SK-N-MC (cell line): ENCODE measurements around the gene MRPL10.

Experiments used
- DNase-seq: peaks from one replicate; pipeline ENCODE4 v3.0.0-alpha.2; 2011; ENCODE audit warnings: low read depth, low spot score
- H3K27ac ChIP-seq: fragments of 200-600 bp; sonication (generic); 2 replicates; pipeline ENCODE4 v1.5.1; 2016; ENCODE audit warnings: mixed run types
- H3K36me3 ChIP-seq: fragments of 200-600 bp; sonication (generic); 2 replicates; pipeline ENCODE4 v1.6.1; 2017; ENCODE audit warnings: antibody characterized with exemption, low read length, mixed read lengths; ENCODE audit not compliant: insufficient read depth
- H3K4me3 ChIP-seq: fragments of 200-600 bp; sonication (generic); 2 replicates; pipeline ENCODE4 v1.5.1; 2016
- H3K9ac ChIP-seq: fragments of 200-600 bp; sonication (generic); 2 replicates; pipeline ENCODE4 v1.8.0; 2017; ENCODE audit warnings: mixed run types, mixed read lengths; ENCODE audit not compliant: insufficient read length
- H3K9me3 ChIP-seq: fragments of 200-600 bp; sonication (generic); 2 replicates; pipeline ENCODE4 v1.6.1; 2017; ENCODE audit warnings: low read depth, mild to moderate bottlenecking, antibody characterized with exemption, low read length, moderate library complexity, mixed read lengths
- EZH2 ChIP-seq: fragments of 200-600 bp; sonication (generic); IDR thresholded peaks from one replicate; pipeline ENCODE4 v1.6.1; 2017; ENCODE audit warnings: antibody characterized with exemption
- FOXP2 ChIP-seq: optimal IDR thresholded peaks from 2 replicates; pipeline ENCODE3; 2011; ENCODE audit warnings: mild to moderate bottlenecking, moderate library complexity; ENCODE audit not compliant: insufficient read depth; ENCODE audit errors: extremely low read length, control extremely low read depth
- POLR2AphosphoS5 ChIP-seq: IDR thresholded peaks from 2 replicates; pipeline ENCODE4 v1.6.1; 2012; ENCODE audit warnings: mild to moderate bottlenecking, low read depth, low read length, borderline replicate concordance

Gene MRPL10

GRCh38 chr17:47873200-47874090, 42.1 kb upstream of the MRPL10 start:
- Histone ChIP-seq H3K27ac (no peak overlapping the region), H3K36me3 (no peaks in the 10 kb centered on the region), H3K9ac (no peak overlapping the region), H3K9me3 (no peaks in the 10 kb centered on the region), H3K4me3 (no peak overlapping the region)
- DNase-seq, result no peak
- TF ChIP-seq EZH2, result no peak
- TF ChIP-seq POLR2AphosphoS5, result no peak
- no peak for TF ChIP-seq FOXP2

- no peak for DNase-seq
- TF ChIP-seq POLR2AphosphoS5, result no peak
- TF ChIP-seq FOXP2, result no peak
- no peak for TF ChIP-seq EZH2
- H3K9ac ChIP-seq, result no peak overlapping the region
Measured at GRCh38 chr17:47872651-47873161, 41.4 kb upstream of the MRPL10 start.

GRCh38 chr17:47872019-47872650, 40.8 kb upstream of the MRPL10 start:
- TF ChIP-seq EZH2, result no peak
- no peak for DNase-seq
- Histone ChIP-seq H3K4me3 (no peak overlapping the region), H3K9me3 (no peaks in the 10 kb centered on the region), H3K36me3 (no peaks in the 10 kb centered on the region), H3K27ac (no peak overlapping the region), H3K9ac (no peak overlapping the region)

More at GRCh38 chr17:47872651-47873161, 41.4 kb upstream of the MRPL10 start:
- no peak overlapping the region for H3K27ac ChIP-seq
- H3K36me3 ChIP-seq, result no peaks in the 10 kb centered on the region
- H3K4me3 ChIP-seq, result no peak overlapping the region
- no peaks in the 10 kb centered on the region for H3K9me3 ChIP-seq

GRCh38 chr17:47871048-47871447, 39.7 kb upstream of the MRPL10 start:
- no peak overlapping the region for H3K27ac ChIP-seq
- TF ChIP-seq POLR2AphosphoS5, result no peak
- no peak for TF ChIP-seq EZH2
- TF ChIP-seq FOXP2, result no peak

GRCh38 chr17:47870056-47870455, 38.7 kb upstream of the MRPL10 start:
- no peaks in the 10 kb centered on the region for H3K9me3 ChIP-seq
- DNase-seq, result no peak
- H3K9ac ChIP-seq, result no peak overlapping the region
- no peak for TF ChIP-seq POLR2AphosphoS5
- no peak for TF ChIP-seq FOXP2
- TF ChIP-seq EZH2, result no peak
- no peaks in the 10 kb centered on the region for H3K36me3 ChIP-seq
- H3K27ac ChIP-seq, result no peak overlapping the region
- H3K4me3 ChIP-seq, result no peak overlapping the region

More at GRCh38 chr17:47871048-47871447, 39.7 kb upstream of the MRPL10 start:
- H3K9me3 ChIP-seq, result no peaks in the 10 kb centered on the region
- H3K9ac ChIP-seq, result no peak overlapping the region
- H3K36me3 ChIP-seq, result no peaks in the 10 kb centered on the region
- no peak for DNase-seq
- no peak overlapping the region for H3K4me3 ChIP-seq

- Histone ChIP-seq H3K9me3 (no peaks in the 10 kb centered on the region), H3K4me3 (no peak overlapping the region), H3K9ac (no peak overlapping the region), H3K36me3 (no peaks in the 10 kb centered on the region), H3K27ac (no peak overlapping the region)
- DNase-seq, result no peak
- TF ChIP-seq POLR2AphosphoS5, result no peak
Measured at GRCh38 chr17:47869114-47869513, 37.8 kb upstream of the MRPL10 start.

GRCh38 chr17:47867813-47868533, 36.6 kb upstream of the MRPL10 start:
- H3K4me3 ChIP-seq, result no peak overlapping the region
- no peaks in the 10 kb centered on the region for H3K9me3 ChIP-seq
- no peaks in the 10 kb centered on the region for H3K36me3 ChIP-seq
- no peak overlapping the region for H3K9ac ChIP-seq
- TF ChIP-seq EZH2 (no peak), POLR2AphosphoS5 (no peak), FOXP2 (no peak)
- DNase-seq, result no peak
- no peak overlapping the region for H3K27ac ChIP-seq

GRCh38 chr17:47866941-47867340, 35.6 kb upstream of the MRPL10 start:
- Histone ChIP-seq H3K9ac (no peak overlapping the region), H3K27ac (no peak overlapping the region), H3K4me3 (no peak overlapping the region), H3K9me3 (no peaks in the 10 kb centered on the region), H3K36me3 (no peaks in the 10 kb centered on the region)
- TF ChIP-seq FOXP2 (no peak), EZH2 (no peak)
- no peak for DNase-seq
